Cerebellar cortex (tissue), 1 donor: ENCODE results near the gene CDH23.
A peak's percentile ranks its signal among the peaks of the same experiment; 100 is the strongest.

Source experiments
- DNase-seq: peaks from one replicate; pipeline ENCODE4 v3.0.0-alpha.2; 2015; ENCODE audit warnings: low spot score

CDH23 gene

GRCh38 chr10:71517298-71518169 is 120.8 kb downstream of the CDH23 start:
- peak; percentile 79 for DNase-seq

- no peak for DNase-seq
Observed at GRCh38 chr10:71520042-71520441, 123.3 kb downstream of the CDH23 start.

- DNase-seq: no peak
Observed at GRCh38 chr10:71521504-71522441, 125.1 kb downstream of the CDH23 start.

- DNase-seq: no peak
Observed at GRCh38 chr10:71522442-71523144, 125.9 kb downstream of the CDH23 start.

GRCh38 chr10:71523756-71524155 is 127.0 kb downstream of the CDH23 start:
- DNase-seq: no peak

GRCh38 chr10:71525092-71525491 is 128.4 kb downstream of the CDH23 start:
- no peak for DNase-seq

GRCh38 chr10:71525721-71526120 is 129.0 kb downstream of the CDH23 start:
- no peak for DNase-seq

- DNase-seq: no peak
Observed at GRCh38 chr10:71526653-71527052, 129.9 kb downstream of the CDH23 start.

- peak; percentile 58 for DNase-seq
Observed at GRCh38 chr10:71527135-71527534, 130.4 kb downstream of the CDH23 start.

GRCh38 chr10:71528371-71529206 is 131.9 kb downstream of the CDH23 start:
- DNase-seq: no peak

- DNase-seq: no peak
Observed at GRCh38 chr10:71529207-71529827, 132.6 kb downstream of the CDH23 start.

GRCh38 chr10:71530781-71531180 is 134.1 kb downstream of the CDH23 start:
- no peak for DNase-seq

- DNase-seq: no peak
Observed at GRCh38 chr10:71531485-71532446, 135.0 kb downstream of the CDH23 start.

- DNase-seq: no peak
Observed at GRCh38 chr10:71532878-71533277, 136.2 kb downstream of the CDH23 start.

- DNase-seq: no peak
Observed at GRCh38 chr10:71533936-71534335, 137.2 kb downstream of the CDH23 start.

- peak; percentile 29 for DNase-seq
Observed at GRCh38 chr10:71534568-71535194, 138.0 kb downstream of the CDH23 start.

GRCh38 chr10:71536332-71536731 is 139.6 kb downstream of the CDH23 start:
- no peak for DNase-seq

- DNase-seq: no peak
Observed at GRCh38 chr10:71537125-71537524, 140.4 kb downstream of the CDH23 start.

GRCh38 chr10:71537681-71538080 is 141.0 kb downstream of the CDH23 start:
- no peak for DNase-seq
